Tibial nerve (tissue), 4 donors: Measurements from ENCODE around the gene STAT5B. TPM values are rescaled to one million over a fixed set of nuclear protein-coding genes. Genes with fewer than 3 reads are reported as not detected.

Source experiments
- DNase-seq, 2 donors: peaks; one replicate each; pipeline ENCODE4 v3.0.0-alpha.2; 2019; ENCODE audit warnings: low spot score in 2 of 2
- H3K27ac ChIP-seq, 4 donors: fragments of 200-600 bp; sonication (generic) in 3 of 4; one replicate each; pipeline ENCODE4 v1.5.1; 2017 to 2019; ENCODE audit warnings: mild to moderate bottlenecking in 1 of 4
- H3K27me3 ChIP-seq, 2 donors: fragments of 200-600 bp; sonication (generic) in 1 of 2; one replicate each; pipeline versions ENCODE4 v1.5.1 to v1.6.0; 2017 to 2019
- H3K36me3 ChIP-seq, 3 donors: fragments of 200-600 bp; sonication (generic); one replicate each; pipeline ENCODE4 v1.5.1; 2018 to 2019
- H3K4me1 ChIP-seq, 4 donors: fragments of 200-600 bp; sonication (generic) in 3 of 4; one replicate each; pipeline ENCODE4 v1.5.1; 2017 to 2019
- H3K4me3 ChIP-seq, 4 donors: fragments of 200-600 bp; sonication (generic) in 3 of 4; one replicate each; pipeline ENCODE4 v1.5.1; 2017 to 2019; ENCODE audit warnings: mild to moderate bottlenecking in 1 of 4, moderate library complexity in 1 of 4
- H3K9me3 ChIP-seq, 4 donors: fragments of 200-600 bp; sonication (generic) in 3 of 4; one replicate each; pipeline ENCODE4 v1.5.1; 2017 to 2019
- EP300 ChIP-seq, 2 donors: sonication (generic); formaldehyde crosslinking; IDR thresholded peaks; one replicate each; pipeline ENCODE4 v1.6.1; 2017; ENCODE audit warnings: antibody characterized with exemption in 2 of 2, mild to moderate bottlenecking in 1 of 2
- POLR2A ChIP-seq, 2 donors: fragments of 450-650 bp; IDR thresholded peaks; one replicate each; pipeline ENCODE4 v1.6.1; 2017; ENCODE audit warnings: antibody characterized with exemption in 2 of 2, mild to moderate bottlenecking in 2 of 2, moderate library complexity in 2 of 2
- WGBS, 2 donors: methylation state at CpG; one replicate each; pipeline ENCODE4 v1.1.5; 2018; 5-methylcytosine and 5-hydroxymethylcytosine counted together
- total RNA-seq, 4 donors: library from RNA; depleted of rRNA; stranded (reverse); fragments of >200 nt; gene quantifications; one replicate each; pipeline ENCODE4 v1.1.0, GENCODE V29; 2016
- TF ChIP-seq, protein P1 (sequence below), 5 experiments: fragments of 200-600 bp in 3 of 5; fragments of 450-650 bp in 2 of 5; sonication (generic) in 3 of 5; IDR thresholded peaks; one replicate each; pipeline ENCODE4 v1.5.1; 2016 to 2019; ENCODE audit warnings: antibody characterized with exemption in 5 of 5, mild to moderate bottlenecking in 3 of 5, moderate library complexity in 2 of 5

Gene STAT5B
- total RNA-seq, 4 donors from 2014 or later = 96.8 to 117 (median 104) TPM

DNA sequence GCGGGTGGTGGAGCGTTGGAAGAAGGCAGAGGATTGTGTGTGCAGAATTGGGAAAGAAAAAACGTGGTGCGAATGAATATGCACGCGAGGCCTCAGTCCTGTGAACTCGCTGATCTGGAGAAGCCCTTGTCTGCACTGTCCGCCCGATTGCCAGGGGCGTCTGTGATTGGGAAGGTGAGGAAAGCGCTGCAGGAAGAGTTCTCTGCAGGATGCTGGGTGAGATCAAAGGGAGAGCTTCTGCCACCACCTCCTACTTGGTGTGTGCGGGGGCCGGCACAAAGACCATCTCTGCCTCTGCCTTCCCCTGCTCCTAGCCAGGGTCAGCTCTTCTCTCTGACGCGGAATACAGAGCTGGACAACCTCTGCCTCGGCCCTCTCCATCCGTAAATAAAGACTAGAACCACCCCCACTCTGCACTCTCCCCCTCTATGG lies 120.6 kb downstream of the STAT5B start:
- Histone ChIP-seq H3K27ac (peak overlapping the region in 2 of 4 donors; percentile 69 to 89), H3K4me3 (peak overlapping the region; percentile 34 to 93 (median 74))
- 27% methylated on average over 17 of the region's 17 CpGs for WGBS, 2 donors

DNA sequence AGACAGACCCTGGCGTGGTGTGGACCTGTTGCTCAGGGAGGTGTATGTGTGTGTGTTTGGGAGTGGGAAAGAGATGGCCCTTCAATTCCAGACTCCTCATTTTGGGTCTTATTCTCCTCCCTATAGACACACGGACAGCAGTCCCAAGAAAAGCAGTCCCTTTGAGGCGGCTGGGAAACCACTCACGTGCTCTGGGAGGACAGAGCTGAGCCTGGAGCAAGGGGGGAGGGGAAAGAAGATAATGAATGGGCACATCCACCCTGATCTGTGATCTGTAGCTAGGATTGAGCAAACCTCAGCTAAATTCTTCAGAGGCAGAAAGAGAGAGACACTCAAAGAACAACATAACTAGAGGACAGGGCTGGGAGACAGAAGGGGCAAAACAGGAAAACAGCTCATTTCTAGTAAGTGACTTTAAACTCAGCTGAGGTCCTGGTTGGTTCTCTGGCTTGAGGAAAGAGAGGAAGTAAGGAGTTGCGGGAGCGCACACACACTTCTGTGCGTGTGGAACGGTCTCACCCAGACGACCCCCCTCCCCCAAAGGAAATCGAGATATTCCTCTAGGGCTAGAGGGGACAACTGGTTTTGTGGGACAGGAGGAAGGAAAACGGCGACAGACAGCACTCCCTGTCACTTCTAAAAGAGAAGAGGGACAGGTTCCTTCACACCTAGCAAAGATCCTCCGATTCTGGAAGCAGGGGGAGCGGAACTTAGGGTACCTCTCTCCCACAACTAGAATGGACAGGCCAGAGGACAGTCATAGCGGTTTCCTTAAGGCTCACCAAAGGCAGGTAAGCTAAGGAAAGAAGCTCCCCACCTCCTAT lies 122.1 kb downstream of the STAT5B start:
- Histone ChIP-seq H3K9me3 (peaks cover 0 to 8% (median 0%) of the 10 kb centered on the region in 4 donors), H3K27me3 (no peaks in the 10 kb centered on the region), H3K4me3 (peak overlapping the region; percentile 73 to 98 (median 84)), H3K27ac (peak overlapping the region; percentile 44 to 89 (median 84)), H3K4me1 (peaks cover 0 to 44% (median 23%) of the 10 kb centered on the region in 4 donors), H3K36me3 (peaks cover 0 to 14% (median 0%) of the 10 kb centered on the region in 3 donors)
- no peak for TF ChIP-seq POLR2A (IDR thresholded peaks at IDR 0.05)
- TF ChIP-seq, protein P1, sequence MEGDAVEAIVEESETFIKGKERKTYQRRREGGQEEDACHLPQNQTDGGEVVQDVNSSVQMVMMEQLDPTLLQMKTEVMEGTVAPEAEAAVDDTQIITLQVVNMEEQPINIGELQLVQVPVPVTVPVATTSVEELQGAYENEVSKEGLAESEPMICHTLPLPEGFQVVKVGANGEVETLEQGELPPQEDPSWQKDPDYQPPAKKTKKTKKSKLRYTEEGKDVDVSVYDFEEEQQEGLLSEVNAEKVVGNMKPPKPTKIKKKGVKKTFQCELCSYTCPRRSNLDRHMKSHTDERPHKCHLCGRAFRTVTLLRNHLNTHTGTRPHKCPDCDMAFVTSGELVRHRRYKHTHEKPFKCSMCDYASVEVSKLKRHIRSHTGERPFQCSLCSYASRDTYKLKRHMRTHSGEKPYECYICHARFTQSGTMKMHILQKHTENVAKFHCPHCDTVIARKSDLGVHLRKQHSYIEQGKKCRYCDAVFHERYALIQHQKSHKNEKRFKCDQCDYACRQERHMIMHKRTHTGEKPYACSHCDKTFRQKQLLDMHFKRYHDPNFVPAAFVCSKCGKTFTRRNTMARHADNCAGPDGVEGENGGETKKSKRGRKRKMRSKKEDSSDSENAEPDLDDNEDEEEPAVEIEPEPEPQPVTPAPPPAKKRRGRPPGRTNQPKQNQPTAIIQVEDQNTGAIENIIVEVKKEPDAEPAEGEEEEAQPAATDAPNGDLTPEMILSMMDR (IDR thresholded peaks at IDR 0.05) = no peak
- TF ChIP-seq EP300 (IDR thresholded peaks at IDR 0.05) = no peak
- WGBS, 2 donors = 2 to 5% methylated on average over 15 of the region's 15 CpGs
- no peak for DNase-seq

More for the DNA sequence above, 120.6 kb downstream of the STAT5B start:
- no peak for TF ChIP-seq EP300 (IDR thresholded peaks at IDR 0.05)
- TF ChIP-seq POLR2A (IDR thresholded peaks at IDR 0.05) = no peak
- TF ChIP-seq, protein P1 (IDR thresholded peaks at IDR 0.05) = no peak
- peaks cover 0 to 8% (median 0%) of the 10 kb centered on the region in 4 donors for H3K9me3 ChIP-seq
- no peaks in the 10 kb centered on the region for H3K27me3 ChIP-seq
- peaks cover 0 to 12% (median 0%) of the 10 kb centered on the region in 3 donors for H3K36me3 ChIP-seq
- DNase-seq = no peak
- H3K4me1 ChIP-seq = peaks cover 0 to 41% (median 23%) of the 10 kb centered on the region in 4 donors

Other genes starting within 250 kb of the STAT5B start
- gene C17orf113, start 225.8 kb downstream of the STAT5B start, total RNA-seq = 1 to 10 TPM; 1.2 to 2.9 (median 2.1) TPM
- 1 to 10 TPM in 1 of 4 donors, under 1 TPM in 1, not detected in 2; 0.20 to 1.5 TPM for gene ZNF385C, start 177.9 kb downstream of the STAT5B start, total RNA-seq
- gene DHX58, start 163.7 kb downstream of the STAT5B start, total RNA-seq = 10 to 100 TPM; 15.9 to 29.4 (median 21.7) TPM
- 100 to 1,000 TPM in 2 of 4 donors, 10 to 100 TPM in 2; 92.2 to 143 (median 105) TPM for gene KAT2A, start 155.0 kb downstream of the STAT5B start, total RNA-seq
- gene HSPB9, start 153.6 kb downstream of the STAT5B start, total RNA-seq = under 1 TPM in 1 of 4 donors, not detected in 3; 0.22 TPM
- 100 to 1,000 TPM in 3 of 4 donors, 10 to 100 TPM in 1; 94.8 to 137 (median 117) TPM for gene RAB5C, start 121.4 kb downstream of the STAT5B start, total RNA-seq
- gene KCNH4, start 95.2 kb downstream of the STAT5B start, total RNA-seq = under 1 TPM in 1 of 4 donors, not detected in 3; 0.30 TPM
- not detected for gene HCRT, start 90.9 kb downstream of the STAT5B start, total RNA-seq
- 10 to 100 TPM; 36.4 to 77.9 (median 40.7) TPM for gene GHDC, start 81.9 kb downstream of the STAT5B start, total RNA-seq
- 100 to 1,000 TPM in 3 of 4 donors, 10 to 100 TPM in 1; 95.2 to 150 (median 127) TPM for gene STAT5A, start 12.1 kb upstream of the STAT5B start, total RNA-seq
- gene STAT3, start 112.1 kb upstream of the STAT5B start, total RNA-seq = 100 to 1,000 TPM; 133 to 322 (median 188) TPM
- gene CAVIN1, start 146.9 kb upstream of the STAT5B start, total RNA-seq = 100 to 1,000 TPM; 441 to 784 (median 706) TPM
- gene ATP6V0A1, start 182.5 kb upstream of the STAT5B start, total RNA-seq = 100 to 1,000 TPM in 1 of 4 donors, 10 to 100 TPM in 3; 81.6 to 126 (median 96.6) TPM